GM18870 (cell line): ENCODE data around the gene MREG.

Experiments used
- ATAC-seq: cut with Tn5 transposase; IDR thresholded peaks from one replicate; pipeline ENCODE4 v1.9.1; 2021; ENCODE audit warnings: moderate library complexity; ENCODE audit not compliant: unreplicated experiment

The MREG gene

DNA sequence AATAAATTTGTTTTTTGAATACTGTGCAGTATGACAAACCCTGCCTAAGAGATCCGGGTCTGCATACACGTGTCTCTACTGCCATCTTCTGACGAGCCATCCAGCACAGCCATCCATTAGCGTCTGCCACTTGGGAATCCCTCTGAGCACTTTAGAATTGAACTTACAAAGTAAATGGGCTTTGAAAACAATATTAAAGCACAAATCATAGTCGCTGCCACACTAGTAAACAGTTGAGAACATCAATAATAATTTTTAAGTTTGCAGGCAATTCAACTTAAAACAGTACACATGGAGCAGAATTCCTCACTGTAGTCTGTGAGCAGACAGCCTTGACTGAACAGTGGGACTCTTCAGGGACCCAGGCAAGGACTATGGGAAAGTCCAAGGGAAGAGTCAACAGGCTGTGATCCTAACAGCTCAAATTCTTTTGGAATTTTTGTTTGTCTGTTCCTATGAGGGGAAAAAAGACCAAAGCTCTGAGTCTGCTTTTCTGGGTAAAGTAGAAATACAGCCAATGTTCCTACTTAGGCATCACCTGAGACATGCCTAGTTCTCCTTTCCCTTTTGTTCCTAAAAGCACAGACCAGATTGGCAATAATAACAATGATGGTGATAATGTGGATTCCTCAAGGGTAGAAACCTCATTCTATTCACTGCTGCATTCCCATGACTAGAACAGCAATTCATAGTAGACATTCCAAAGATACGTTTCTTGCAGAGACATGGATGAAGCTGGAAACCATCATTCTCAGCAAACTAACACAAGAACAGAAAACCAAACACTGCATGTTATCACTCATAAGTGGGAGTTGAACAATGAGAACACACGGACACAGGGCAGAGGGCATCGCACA is 92.9 kb downstream of the MREG start:
- ATAC-seq = peak; percentile 51

DNA sequence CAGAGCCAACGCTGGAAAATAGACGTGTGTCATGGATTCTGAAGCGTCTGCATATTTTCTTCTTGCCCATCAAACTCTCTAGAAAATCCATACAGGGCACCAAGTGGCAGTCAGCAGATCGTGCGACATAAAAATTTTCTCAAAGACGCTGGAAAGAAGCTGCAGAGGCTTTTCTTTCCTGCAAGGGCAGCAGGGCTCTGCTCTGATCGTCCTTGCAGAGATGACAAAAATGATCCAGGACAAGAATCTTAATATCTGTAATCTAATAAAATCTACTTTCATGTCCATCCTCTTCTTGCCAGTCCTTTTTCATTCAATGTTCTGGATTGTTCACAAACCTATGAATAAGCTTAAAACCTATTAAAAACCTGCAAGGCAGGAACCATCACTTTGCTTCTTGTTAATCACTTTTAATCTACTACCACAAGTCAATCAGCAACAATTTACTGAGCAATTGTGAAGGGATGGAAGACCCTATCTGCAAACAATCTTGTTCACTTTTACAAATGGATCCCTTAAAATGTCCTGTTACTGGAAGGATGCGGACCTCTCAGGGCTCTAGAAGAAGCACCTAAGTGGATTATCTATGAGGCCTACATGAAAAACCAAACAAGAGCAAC is 93.6 kb downstream of the MREG start:
- no peak for ATAC-seq

DNA sequence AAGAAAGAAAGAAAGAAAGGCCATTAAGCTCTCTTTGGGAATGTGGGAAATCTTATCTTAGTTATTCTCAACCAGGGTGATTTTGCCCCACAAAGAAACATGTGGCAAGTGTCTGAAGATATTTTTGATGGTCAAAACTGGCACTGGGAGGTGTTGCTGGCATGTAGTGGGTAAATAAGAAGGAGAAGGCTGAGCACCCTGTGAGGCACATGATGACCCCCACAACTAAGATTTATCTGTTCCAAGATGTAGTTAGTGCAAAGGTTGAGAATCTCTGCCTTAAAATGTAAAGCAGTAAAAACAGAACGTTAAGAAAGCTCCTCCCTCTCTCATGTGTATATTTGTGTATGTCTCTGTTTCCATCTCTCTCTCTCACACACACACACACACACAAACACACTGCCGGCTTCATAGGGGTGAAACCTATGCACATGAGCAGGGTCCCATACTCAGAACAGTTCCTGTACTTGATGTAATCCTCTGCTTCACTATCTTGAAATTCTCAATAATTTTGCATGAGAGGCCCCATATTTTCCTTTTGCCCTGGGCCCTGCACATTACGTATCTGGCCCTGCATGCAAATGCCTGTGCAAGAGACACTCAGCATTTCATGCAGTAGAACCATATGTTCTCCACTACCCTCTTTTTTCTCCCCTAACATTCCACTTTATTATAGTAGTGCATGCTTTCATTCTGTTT is 94.3 kb downstream of the MREG start:
- ATAC-seq = no peak

GRCh38 chr2:215917953-215918620 is 95.3 kb downstream of the MREG start:
- peak; percentile 89 for ATAC-seq

GRCh38 chr2:215915441-215915840 is 97.9 kb downstream of the MREG start:
- ATAC-seq = no peak

DNA sequence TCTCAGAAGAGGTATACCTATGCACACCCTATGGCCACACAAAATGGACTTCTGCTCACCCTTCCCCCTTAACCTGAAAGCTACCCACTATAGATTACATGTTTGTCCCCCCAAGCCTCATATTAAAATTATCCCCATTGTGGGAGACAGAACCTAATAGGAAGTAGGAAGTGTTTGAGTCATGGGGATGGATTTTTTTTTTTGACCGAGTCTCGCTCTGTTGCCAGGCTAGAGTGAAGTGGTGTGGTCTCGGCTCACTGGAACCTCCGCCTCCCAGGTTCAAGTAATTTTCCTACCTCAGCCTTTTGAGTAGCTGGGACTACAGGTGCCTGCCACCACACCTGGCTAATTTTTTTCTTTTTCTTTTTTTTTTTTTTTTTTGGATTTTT is 98.6 kb downstream of the MREG start:
- ATAC-seq = no peak

- no peak for ATAC-seq
These were observed 99.1 kb downstream of the MREG start for GRCh38 chr2:215914054-215914776.

GRCh38 chr2:215912299-215912842 is 101.0 kb downstream of the MREG start:
- no peak for ATAC-seq

GRCh38 chr2:215911301-215912085 is 101.9 kb downstream of the MREG start:
- ATAC-seq = no peak

DNA sequence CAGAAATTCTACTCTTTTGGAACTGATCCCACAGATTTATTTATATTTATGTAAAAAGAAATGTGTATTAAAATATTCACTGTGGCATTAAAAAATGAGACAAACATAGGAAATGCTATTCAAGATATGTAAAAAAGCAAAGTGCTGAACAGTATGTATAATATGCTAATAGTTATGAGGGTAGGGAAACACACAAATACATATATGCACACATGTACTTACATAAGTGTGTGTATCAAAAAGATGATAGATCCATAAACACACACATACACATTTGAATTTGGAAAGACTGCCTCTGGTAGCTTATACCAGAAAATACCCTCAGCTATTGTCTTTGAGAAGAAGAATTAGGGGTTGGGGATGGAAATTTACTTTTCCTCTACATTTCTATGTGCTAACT is 103.2 kb downstream of the MREG start:
- no peak for ATAC-seq

DNA sequence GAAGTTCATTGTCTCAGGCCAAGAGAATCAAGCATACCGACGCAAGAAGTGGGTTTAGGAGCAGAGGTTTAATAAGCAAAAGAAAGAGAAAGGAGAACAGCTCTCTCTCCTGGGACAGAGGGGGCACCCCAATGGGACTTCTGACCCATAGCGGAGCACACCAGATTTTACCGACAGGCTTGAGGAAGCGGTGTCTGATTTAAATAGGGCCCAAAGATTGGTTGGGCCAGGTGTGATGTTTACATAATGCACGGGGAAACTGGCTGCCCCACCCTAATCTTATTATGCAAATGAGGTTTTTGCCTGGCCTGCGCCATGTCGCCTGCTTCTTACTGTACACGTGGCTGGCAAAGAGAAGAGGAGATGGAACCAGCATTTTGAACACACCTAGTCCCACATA is 106.2 kb downstream of the MREG start:
- ATAC-seq = no peak

DNA sequence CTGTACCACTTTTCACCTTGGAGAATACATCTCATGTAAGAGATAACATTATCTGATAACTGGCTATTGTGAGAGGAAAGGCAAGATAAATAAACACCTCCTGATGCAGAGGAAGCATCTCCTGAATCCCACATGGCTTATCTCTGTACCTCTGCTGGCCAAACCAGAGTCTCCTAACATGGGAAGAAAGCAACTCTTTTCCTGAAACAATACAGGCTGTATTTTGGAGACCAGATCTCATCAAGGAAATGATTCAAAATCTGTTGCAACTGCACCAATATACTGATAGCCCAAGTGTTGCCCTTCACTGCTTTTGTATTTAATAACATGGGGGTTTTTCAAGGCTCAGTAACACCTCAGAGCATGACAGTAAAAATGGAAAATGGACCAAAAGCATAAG is 106.9 kb downstream of the MREG start:
- ATAC-seq = no peak

- ATAC-seq = no peak
These were observed 107.7 kb downstream of the MREG start for GRCh38 chr2:215905691-215906090.

GRCh38 chr2:215904101-215904500 is 109.2 kb downstream of the MREG start:
- ATAC-seq = no peak

DNA sequence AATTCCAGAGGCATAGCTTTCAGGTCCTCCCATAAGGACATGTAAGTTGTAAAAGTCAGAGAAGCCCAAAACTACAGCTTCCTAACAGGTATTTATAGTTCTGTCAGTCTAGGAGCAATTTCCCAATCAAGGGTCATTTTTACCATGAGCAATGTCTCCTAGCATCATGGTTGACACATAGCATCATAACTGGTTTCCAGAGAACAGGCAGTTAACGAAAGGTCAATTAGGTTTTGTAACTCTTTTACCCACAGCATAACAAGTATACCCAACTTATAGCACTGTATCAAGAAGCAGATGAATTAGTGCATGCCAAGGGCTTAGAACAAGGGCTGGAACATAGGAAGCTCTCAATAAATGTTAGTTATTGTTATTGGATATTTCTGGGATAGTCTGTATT is 110.1 kb downstream of the MREG start:
- ATAC-seq = no peak

GRCh38 chr2:215901796-215902195 is 111.6 kb downstream of the MREG start:
- ATAC-seq = no peak

- peak; percentile 79 for ATAC-seq
These were observed 112.5 kb downstream of the MREG start for GRCh38 chr2:215900843-215901242.

DNA sequence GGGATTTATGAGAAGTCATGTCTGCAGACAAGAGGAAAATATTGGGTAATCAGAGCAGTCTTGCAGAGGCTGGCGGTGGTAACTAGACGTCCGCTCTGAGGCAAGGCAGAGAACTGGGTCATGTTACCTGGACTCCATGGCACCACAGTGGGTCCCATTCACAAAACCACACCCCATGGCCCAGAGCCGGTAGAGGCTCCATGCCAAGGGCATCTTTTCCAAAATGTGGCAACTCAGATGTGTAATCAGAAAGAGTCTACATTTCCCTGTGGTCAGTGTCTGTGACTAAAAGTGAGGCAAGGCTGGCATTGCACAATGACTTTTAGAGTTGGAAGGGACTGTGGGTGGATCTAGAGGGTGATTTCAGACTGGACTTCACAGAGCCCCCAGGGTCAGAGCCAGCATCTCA is 113.1 kb downstream of the MREG start:
- ATAC-seq = no peak

DNA sequence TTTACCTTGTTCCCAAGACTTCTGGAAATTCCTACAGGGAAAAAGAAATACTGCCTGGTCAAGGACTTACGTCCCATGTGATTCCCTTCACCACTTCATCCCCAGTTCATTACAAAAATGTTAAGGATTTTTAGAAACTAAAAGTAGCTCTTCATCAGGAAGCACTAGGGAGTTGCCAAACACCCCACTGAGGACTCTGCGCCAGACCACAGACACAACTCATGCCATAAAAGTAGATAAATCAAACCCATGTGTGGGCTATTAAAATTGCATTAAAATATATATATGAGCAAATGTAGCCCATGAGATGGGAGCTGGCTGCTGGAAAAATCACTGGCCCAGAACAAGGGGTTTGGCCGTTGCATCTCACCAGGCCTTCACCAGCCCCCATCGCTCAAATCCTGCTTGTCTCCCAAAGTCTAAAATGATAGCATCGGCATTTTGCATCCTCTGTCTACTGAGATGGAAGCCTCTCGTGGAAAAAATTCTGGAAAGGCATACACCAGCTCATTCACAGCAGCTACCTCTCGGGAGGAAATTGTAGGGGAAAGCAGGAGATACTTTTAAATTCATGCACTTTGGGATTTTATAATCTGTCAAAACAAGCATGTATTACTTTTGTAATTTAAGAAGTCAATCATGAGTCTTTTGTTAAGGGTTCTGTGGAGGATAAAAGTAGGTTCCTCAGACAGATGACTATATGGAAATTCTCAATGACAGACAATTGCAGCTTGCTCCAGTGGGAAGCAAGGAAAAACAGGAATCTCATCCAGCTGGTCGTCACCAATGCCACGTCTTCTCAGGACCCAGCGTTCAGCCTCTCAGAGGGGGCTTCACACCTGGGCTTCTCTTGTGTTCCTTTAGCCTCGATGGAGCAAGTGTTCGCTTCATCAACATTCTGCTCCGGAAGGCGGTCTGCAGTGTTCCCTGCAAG is 113.9 kb downstream of the MREG start:
- no peak for ATAC-seq
